OCI-LY1 (cell line): ENCODE measurements around the gene PABPN1L.

Experiments used
- H2AFZ ChIP-seq: fragments of 200-600 bp; sonication (generic), shearing (Covaris generic); 2 replicates; pipeline ENCODE4 v1.6.0; 2014; ENCODE audit warnings: antibody characterized with exemption, mild to moderate bottlenecking, low read length
- H3F3A ChIP-seq: fragments of 200-600 bp; sonication (generic), shearing (Covaris generic); 2 replicates; pipeline ENCODE4 v1.6.0; 2014; ENCODE audit warnings: mild to moderate bottlenecking, antibody characterized with exemption, low read length, moderate library complexity; ENCODE audit not compliant: insufficient read depth
- H3K27ac ChIP-seq: fragments of 200-600 bp; sonication (generic); 2 replicates; pipeline ENCODE4 v1.5.1; 2014; ENCODE audit warnings: low read length, mixed run types, mild to moderate bottlenecking, low read depth; ENCODE audit not compliant: poor library complexity, severe bottlenecking
- H3K27me3 ChIP-seq: fragments of 200-600 bp; sonication (generic); 2 replicates; pipeline ENCODE4 v1.6.0; 2014; ENCODE audit warnings: antibody characterized with exemption, mild to moderate bottlenecking, low read length, moderate library complexity; ENCODE audit not compliant: insufficient read depth
- H3K36me3 ChIP-seq: fragments of 200-600 bp; sonication (generic); 2 replicates; pipeline ENCODE4 v1.6.1; 2014; ENCODE audit warnings: mild to moderate bottlenecking, antibody characterized with exemption, low read length, moderate library complexity, mixed read lengths; ENCODE audit not compliant: insufficient read depth
- H3K4me1 ChIP-seq: fragments of 200-600 bp; sonication (generic); 2 replicates; pipeline ENCODE4 v1.5.1; 2014; ENCODE audit warnings: mild to moderate bottlenecking, low read length, moderate library complexity; ENCODE audit not compliant: insufficient read depth, severe bottlenecking
- H3K4me2 ChIP-seq: fragments of 200-600 bp; sonication (generic), shearing (Covaris generic); 2 replicates; pipeline ENCODE4 v1.6.1; 2014; ENCODE audit warnings: low read length
- H3K4me3 ChIP-seq: fragments of 200-600 bp; sonication (generic); 2 replicates; pipeline ENCODE4 v1.5.1; 2014; ENCODE audit warnings: low read length, low read depth, mild to moderate bottlenecking, mixed read lengths; ENCODE audit not compliant: poor library complexity, severe bottlenecking
- H3K79me2 ChIP-seq: fragments of 200-600 bp; shearing (Covaris generic); 2 replicates; pipeline ENCODE4 v1.6.1; 2016; ENCODE audit warnings: mixed run types, low read length, mixed read lengths; ENCODE audit not compliant: insufficient read depth
- H3K9ac ChIP-seq: fragments of 200-600 bp; sonication (generic), shearing (Covaris generic); 2 replicates; pipeline ENCODE4 v1.6.1; 2014; ENCODE audit warnings: mild to moderate bottlenecking, low read length, mixed read lengths
- H3K9me2 ChIP-seq: fragments of 200-600 bp; sonication (generic), shearing (Covaris generic); 2 replicates; pipeline ENCODE4 v1.6.1; 2014; ENCODE audit warnings: low read depth, mild to moderate bottlenecking, low read length, mixed read lengths
- H3K9me3 ChIP-seq: fragments of 200-600 bp; shearing (Covaris generic); 2 replicates; pipeline ENCODE4 v1.6.1; 2014; ENCODE audit warnings: low read length, mixed read lengths
- H4K20me1 ChIP-seq: fragments of 200-600 bp; sonication (generic), shearing (Covaris generic); 2 replicates; pipeline ENCODE4 v1.6.0; 2016; ENCODE audit warnings: mild to moderate bottlenecking, low read length; ENCODE audit not compliant: insufficient read depth
- CTCF ChIP-seq: fragments of 200-600 bp; sonication (generic), shearing (Covaris generic); IDR thresholded peaks from 2 replicates; pipeline ENCODE4 v1.5.1; 2017; ENCODE audit warnings: mild to moderate bottlenecking, antibody characterized with exemption, low read length, moderate library complexity, mixed read lengths
- EZH2 ChIP-seq: fragments of 200-600 bp; sonication (generic), shearing (Covaris generic); IDR thresholded peaks from 2 replicates; pipeline ENCODE4 v1.8.0; 2017; ENCODE audit warnings: borderline replicate concordance, mixed run types, mild to moderate bottlenecking, antibody characterized with exemption, low read length, moderate library complexity, mixed read lengths

The PABPN1L gene

GRCh38 chr16:88913870-88914269 lies 47.4 kb upstream of the PABPN1L start:
- H3F3A ChIP-seq: no peaks in the 10 kb centered on the region
- no peaks in the 10 kb centered on the region for H3K79me2 ChIP-seq
- H4K20me1 ChIP-seq: no peaks in the 10 kb centered on the region
- no peak overlapping the region for H3K4me3 ChIP-seq
- H3K9ac ChIP-seq: no peak overlapping the region
- H3K36me3 ChIP-seq: peaks cover 21% of the 10 kb centered on the region
- H3K4me1 ChIP-seq: peaks cover 6% of the 10 kb centered on the region
- no peak overlapping the region for H2AFZ ChIP-seq
- no peak overlapping the region for H3K4me2 ChIP-seq
- H3K9me3 ChIP-seq: no peaks in the 10 kb centered on the region
- no peak for TF ChIP-seq EZH2
- TF ChIP-seq CTCF: no peak
- H3K27ac ChIP-seq: no peak overlapping the region
- no peaks in the 10 kb centered on the region for H3K27me3 ChIP-seq
- H3K9me2 ChIP-seq: no peaks in the 10 kb centered on the region

- H3F3A ChIP-seq: no peaks in the 10 kb centered on the region
- H3K9me3 ChIP-seq: no peaks in the 10 kb centered on the region
- H3K4me1 ChIP-seq: peaks cover 6% of the 10 kb centered on the region
- no peaks in the 10 kb centered on the region for H3K27me3 ChIP-seq
- H3K9me2 ChIP-seq: no peaks in the 10 kb centered on the region
- H3K4me2 ChIP-seq: no peak overlapping the region
- H2AFZ ChIP-seq: no peak overlapping the region
- H4K20me1 ChIP-seq: no peaks in the 10 kb centered on the region
- no peaks in the 10 kb centered on the region for H3K79me2 ChIP-seq
- TF ChIP-seq CTCF (no peak), EZH2 (no peak)
- peaks cover 21% of the 10 kb centered on the region for H3K36me3 ChIP-seq
- H3K9ac ChIP-seq: no peak overlapping the region
- H3K27ac ChIP-seq: no peak overlapping the region
- H3K4me3 ChIP-seq: no peak overlapping the region
Measured at GRCh38 chr16:88913001-88913612, 46.6 kb upstream of the PABPN1L start.

GRCh38 chr16:88912556-88912955 lies 46.1 kb upstream of the PABPN1L start:
- no peak overlapping the region for H3K4me3 ChIP-seq
- H3K27ac ChIP-seq: no peak overlapping the region
- H3K79me2 ChIP-seq: no peaks in the 10 kb centered on the region
- peaks cover 6% of the 10 kb centered on the region for H3K4me1 ChIP-seq
- no peak overlapping the region for H3K9ac ChIP-seq
- no peaks in the 10 kb centered on the region for H3K9me3 ChIP-seq
- no peaks in the 10 kb centered on the region for H3K9me2 ChIP-seq
- TF ChIP-seq CTCF: no peak
- TF ChIP-seq EZH2: no peak
- no peak overlapping the region for H2AFZ ChIP-seq
- no peak overlapping the region for H3K4me2 ChIP-seq
- H3F3A ChIP-seq: no peaks in the 10 kb centered on the region
- H4K20me1 ChIP-seq: no peaks in the 10 kb centered on the region
- H3K36me3 ChIP-seq: peaks cover 21% of the 10 kb centered on the region
- H3K27me3 ChIP-seq: no peaks in the 10 kb centered on the region
